Raji (cell line): ENCODE results near the gene WASF2.
A peak's percentile ranks its signal among the peaks of the same experiment; 100 is the strongest.

ENCODE experiments used
- POLR2A ChIP-seq: IDR thresholded peaks from 2 replicates; pipeline ENCODE4 v1.6.1; 2011; ENCODE audit warnings: low read depth, low read length, control low read depth; ENCODE audit not compliant: insufficient read depth

The WASF2 gene

DNA sequence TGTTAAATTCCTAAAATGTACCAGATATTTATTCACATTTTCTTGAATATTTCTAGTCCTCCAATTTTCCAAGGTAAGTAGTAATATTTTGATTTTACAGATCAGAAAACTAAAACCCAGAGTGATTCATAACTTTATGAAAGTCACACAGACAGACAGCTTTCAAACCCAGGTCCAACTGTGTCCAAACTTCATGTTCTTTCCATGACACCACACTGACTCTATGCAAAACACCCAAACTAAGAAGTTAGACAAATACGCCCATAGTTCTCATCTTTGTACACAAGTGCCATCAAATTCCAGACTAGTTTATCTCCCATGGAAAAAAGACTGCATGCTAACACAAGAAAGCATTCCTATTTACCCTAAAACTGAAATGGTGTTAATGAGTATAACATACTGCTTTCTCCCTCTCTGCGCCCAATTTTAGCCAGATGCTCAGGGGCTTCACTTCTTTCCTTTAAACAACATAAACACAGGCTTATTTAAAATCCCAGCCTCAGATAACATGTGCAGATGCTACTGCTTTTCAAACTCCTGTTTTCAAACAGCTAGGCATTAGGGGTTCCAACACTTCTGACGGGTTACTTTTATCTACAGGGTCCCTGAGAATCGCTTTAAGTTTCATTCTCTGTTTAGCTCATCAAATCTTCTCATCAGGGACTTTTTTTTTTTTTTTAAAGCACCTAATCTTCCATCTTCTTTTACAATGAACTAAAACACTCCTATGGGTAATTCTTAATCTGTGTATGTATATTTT, 44.6 kb downstream of the WASF2 start:
- TF ChIP-seq POLR2A, result no peak

DNA sequence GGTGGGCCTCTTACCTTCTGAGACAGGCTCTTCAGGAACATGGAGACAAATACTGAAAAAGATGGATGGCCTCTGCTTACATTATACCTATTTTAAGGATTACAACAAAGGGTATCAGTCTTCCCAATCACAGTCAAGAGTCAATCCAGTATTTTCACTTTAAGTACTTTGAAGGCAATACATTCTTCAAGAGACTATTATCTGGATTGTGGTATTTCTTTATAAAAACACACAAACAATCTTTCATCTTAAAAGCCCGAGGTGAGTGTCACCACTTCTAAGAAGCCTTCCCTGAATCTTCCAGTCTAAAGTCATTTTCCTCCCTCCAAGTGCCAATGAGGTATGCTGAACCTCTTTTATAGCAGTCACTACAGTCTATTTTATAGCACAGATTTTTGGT, 45.3 kb downstream of the WASF2 start:
- no peak for TF ChIP-seq POLR2A

DNA sequence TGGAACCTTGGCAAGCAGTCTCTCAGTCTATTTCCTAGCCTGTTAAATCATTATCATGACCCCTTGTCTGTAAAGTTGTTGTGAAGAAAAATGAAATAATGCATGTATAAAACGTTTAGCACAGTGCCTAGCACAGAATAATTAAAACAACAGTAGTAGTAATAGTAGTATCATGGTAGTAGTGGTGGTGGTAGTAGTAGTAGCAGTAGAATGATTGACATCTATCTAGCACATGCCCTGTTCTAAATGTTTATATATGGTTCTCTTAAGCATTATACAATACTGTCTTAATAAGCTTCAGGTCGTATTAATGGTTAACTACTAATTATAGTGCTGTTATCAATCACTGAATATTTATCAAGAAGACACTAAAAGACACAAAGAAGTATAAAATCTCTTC, 50.8 kb downstream of the WASF2 start:
- TF ChIP-seq POLR2A, result no peak

DNA sequence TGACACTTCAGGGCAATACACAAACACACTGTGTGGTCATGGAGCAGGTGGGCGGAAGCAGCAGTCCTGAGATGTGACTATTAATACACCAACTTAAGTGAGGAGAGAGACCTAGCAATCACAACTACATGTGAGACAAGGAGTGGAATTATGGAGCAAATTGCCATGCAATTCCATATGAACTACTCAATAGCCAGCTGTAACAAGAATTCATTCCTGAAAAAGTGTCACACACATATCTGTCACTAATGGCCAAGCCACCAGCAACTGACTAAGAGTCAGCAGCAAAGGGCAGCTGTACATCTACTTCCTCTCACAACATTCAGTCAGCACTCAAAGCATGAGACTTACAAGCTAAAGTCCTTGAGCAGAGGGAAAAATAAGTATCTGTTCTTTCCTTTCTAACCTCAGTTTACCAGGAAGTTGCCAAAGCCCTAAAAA, 51.3 kb downstream of the WASF2 start:
- TF ChIP-seq POLR2A, result no peak

DNA sequence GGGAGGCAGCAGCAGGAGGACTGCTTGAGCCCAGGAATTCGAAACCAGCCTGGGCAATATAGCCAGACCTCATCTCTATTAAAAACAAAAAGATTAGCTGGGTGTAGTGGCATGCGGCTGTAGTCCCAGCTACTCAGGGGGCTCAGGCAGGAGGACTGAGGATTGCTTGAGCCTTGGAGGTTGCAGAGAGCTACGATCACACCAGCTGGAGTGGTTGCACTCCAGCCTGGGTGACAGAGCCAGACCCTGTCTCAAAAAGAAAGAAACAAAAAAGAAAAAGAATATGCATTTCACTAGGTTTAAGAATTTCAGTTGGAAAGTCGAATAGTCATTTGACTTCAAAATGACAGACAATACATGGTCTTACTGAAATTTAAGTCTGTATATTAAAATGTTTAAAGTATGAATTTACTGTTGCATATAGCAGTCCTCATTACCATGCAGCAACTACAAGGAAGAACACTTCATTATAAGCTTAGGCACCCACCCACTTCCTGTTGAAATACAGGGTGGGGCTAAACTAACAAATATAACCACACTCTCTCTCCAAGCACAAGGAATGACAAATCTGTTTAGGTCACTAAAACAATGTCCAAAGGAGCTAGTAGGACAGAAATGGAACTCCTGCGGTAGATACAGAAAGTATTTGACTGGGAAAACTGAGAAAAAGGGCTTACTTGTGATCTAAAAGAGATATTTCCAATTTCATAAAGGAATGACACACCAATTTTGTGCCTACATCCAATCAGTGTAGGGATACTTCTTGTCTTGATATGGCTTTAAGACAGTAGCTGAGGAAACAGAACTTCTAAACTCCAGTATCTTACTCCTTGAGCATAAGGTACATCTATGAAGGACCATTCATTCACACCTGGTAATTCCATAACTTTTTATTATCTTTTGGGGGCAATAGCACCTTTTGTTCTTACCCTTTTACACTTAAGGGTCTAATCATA, 53.5 kb downstream of the WASF2 start:
- 0 out of 2 replicates have a peak, but pooled peaks have one; percentile 4 for TF ChIP-seq POLR2A

DNA sequence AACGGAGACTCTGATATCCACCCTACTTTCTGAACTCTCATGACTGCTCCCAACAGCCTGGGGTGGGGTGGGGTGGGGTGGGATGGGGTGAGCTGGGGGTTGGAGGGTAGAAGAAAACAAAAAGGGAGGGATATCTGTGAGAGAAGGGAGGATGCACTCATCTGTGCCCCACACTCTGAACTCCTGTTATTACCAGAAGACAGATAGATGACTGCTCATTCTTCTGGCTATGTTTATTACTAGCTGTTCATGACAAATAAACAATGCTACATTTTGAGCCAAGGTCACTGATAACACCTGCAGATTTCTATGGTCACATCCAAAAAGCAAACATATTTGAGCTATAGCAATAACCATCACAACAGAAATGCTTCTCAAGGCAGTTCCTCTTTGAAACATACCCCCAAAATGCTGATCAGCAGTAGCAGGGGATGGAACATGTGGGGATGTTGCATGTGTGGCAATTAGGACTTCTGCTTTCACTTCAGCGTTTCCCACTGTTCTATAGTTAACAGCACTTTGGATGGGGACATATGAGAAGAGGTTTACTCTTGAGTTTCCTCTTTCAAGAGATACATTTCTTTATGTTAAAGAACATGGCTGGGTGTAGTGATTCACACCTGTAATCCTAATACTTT, 54.3 kb downstream of the WASF2 start:
- 0 out of 2 replicates have a peak, but pooled peaks have one; percentile 12 for TF ChIP-seq POLR2A

DNA sequence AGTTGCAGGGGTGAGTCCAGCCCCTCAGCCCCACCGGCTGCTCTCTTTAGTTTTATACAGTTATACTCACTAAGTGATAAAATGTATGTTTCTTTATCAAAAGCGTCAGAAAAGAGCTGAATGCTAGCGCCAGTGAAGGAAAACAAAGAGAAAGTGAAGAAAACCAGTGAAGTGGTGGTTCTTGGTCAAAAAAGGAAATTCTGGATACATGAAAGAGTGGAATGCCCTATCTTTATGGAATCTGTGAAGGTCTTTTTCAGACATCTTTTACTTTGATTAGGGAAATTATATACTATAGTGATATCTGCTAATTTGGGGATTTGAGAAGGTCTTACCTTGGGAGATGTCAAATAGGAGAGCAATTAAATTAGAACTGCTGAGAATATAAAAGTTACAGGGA, 56.3 kb downstream of the WASF2 start:
- no peak for TF ChIP-seq POLR2A

DNA sequence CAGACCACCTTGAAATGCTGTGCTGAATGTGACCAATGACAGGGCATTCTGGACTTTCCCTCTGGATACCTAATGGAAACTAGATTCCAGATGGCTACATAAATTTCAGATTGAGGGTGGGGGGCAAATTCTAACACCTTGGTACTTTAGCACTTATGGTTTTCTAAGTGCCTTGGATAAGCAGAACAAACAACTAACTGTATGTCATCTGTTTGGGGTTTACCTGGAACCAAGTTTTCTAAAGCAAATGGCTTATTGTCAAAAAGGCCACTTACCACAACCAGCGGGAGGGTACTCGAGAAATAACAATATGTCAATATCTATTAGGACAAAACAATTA, 58.4 kb downstream of the WASF2 start:
- TF ChIP-seq POLR2A, result no peak

DNA sequence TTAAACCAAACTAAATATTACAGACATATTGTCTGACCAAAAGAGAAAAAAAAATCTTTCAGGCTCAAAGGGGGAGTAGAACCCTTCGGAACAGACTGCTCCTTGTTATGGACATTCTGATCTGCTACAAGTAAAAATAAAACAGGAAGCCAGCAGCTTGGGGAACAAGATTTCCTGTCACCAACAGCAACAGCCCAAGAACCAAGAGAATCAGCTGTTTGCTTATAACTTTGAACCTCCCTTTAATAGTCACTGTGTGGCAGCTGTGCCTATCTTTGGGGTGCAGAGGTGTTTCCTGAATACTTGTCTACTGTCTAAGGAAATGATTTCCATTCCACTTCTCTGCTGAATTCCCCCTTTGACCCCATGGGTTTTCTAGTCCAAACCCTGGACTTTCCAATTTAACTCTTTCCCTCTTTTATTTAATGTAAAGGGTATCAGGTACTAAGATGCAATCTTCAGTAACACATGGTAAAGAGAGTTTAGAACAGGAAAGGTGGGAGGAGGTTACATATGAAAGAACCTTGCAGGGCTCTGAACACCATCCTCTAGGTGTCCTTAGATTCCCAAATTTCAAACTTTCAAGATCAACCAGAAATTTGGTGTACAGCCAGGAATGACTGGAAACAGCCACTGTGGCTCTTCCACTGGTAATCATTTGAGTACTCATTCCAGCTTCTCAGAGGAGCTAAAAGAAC, 58.9 kb downstream of the WASF2 start:
- TF ChIP-seq POLR2A, result no peak

DNA sequence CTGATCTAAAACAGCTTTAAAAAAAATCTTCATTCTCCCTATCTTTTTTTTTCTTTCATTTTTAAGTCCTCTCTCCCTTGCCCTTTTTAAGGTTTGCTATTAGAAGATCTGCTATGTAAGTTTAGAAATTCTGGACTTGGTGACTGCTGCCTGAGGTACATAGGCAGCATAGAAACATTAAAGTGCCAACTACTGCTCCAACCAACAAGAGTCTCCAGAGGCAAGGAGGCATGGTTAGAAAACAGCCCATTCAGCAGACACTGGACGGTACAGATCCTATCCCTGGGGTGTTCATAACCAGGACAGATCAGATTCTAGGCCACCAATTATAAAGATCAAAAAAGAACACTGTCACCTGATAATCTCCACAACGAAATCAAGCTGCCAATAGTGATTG, 60.9 kb downstream of the WASF2 start:
- no peak for TF ChIP-seq POLR2A

DNA sequence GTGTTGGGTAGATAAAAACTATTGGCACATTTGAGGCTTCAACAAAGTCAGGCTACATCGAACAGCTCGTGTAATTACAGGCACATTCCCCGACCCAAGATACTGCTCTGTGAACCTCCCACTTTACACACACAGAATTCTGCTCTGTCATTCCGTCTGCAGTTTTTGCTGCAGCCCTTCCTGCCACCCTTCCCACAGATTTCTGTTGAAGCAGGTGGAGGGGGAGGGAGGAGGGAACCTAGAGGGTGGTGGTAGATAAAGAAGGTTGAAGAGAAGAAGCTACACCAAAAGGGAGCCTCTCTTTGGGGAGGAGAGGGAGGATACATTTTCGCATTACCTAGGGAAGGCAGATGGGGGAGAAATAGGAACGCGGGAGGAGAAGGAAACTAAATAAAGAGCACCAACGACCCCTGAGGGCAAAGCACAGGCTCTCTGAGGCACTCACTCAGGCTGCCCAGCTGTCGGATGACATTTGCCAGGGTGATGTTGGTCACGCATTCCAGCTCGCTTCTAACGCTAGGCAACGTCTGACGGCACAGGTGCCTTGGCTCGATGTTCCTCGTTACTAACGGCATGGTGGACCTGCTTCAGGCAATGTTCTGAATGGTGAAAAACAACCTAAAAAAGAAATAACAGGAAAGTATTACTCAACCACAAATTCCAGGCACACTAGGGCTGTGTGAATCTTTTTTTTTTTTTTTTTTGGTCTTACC, 61.5 kb downstream of the WASF2 start:
- no peak for TF ChIP-seq POLR2A

DNA sequence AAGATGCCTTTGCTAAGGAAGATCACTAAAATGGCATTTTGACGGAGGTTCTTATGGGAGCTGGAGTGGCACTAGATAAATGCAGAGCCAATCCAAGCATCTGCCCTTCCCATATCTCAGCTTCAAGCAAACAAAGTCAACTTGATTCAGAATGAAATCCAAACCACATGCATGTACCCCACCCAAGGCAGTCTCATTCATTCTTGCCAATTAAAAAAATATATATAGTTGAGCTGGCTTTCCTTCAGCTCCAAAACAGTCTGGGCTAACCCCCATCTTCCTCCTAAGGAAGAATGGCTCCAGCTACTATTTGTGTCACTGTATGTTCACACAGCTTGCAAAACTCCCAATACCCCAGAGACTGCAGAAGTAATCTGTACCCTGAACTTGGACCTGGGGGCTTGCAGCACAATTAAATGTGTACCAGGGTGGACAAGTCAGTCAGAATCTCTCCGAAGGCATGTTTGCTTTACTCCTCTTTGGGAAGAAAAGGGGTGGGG, 62.1 kb downstream of the WASF2 start:
- TF ChIP-seq POLR2A, result no peak

DNA sequence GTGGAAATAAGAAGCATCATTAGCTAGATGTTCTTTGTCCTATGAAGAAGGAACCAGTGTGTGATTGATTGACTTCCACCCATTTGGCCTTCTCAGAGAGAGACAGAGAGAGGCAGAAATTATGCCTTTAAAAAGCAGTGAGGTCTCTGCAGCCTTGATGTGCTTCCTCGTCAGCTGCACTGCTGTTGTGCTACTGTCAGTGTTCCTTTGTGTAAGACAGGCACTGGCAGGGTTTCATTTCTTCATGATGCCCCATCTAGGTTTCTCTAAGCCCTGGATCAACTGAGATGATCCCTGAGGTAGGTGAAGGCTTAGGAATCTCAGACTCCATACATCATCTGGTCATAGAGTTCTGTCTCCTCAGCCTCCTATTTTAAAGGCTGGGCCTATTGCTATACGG, 62.6 kb downstream of the WASF2 start:
- TF ChIP-seq POLR2A, result no peak

DNA sequence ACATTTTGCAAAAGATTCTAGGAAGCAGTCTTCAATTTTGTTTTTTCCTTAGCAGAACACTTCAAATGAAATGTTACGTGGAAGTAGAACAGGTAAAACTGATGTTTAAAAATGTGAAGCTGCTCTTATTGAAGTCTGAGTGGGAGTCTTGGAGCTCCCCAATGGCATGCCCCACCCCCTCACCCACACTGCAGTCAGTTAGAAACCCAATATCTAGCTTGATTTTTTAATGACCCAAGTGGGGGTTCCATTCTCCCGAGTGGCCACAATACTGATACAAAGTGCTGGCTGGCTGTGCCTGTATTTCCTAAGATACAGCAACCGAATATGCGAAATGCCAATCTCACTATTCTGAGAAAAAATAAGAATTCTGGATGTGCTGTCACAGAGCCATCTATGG, 66.3 kb downstream of the WASF2 start:
- TF ChIP-seq POLR2A, result no peak
